Ovary (tissue), 9 donors: Measurements from ENCODE around the gene MLN. TPM values are rescaled to one million over a fixed set of nuclear protein-coding genes. Genes with fewer than 3 reads are reported as not detected.

Experiments used
- DNase-seq, 5 donors: peaks; one replicate each; pipeline ENCODE4 v3.0.0-alpha.2; 2019 to 2020
- H3K27ac ChIP-seq, 2 donors: fragments of 200-600 bp; one replicate each; pipeline versions ENCODE4 v1.5.1 to v1.8.0; 2019 to 2022
- H3K27me3 ChIP-seq: fragments of 200-600 bp; one replicate; pipeline ENCODE4 v1.8.0; 2022
- H3K36me3 ChIP-seq: fragments of 200-600 bp; sonication (generic); one replicate; pipeline ENCODE4 v1.5.1; 2019
- H3K4me1 ChIP-seq: one replicate; pipeline ENCODE4 v1.8.1; 2013; ENCODE audit warnings: mild to moderate bottlenecking, moderate library complexity; ENCODE audit not compliant: insufficient read depth
- H3K4me3 ChIP-seq: fragments of 200-600 bp; sonication (generic); one replicate; pipeline ENCODE4 v1.5.1; 2017
- H3K9me3 ChIP-seq, 2 donors: fragments of 200-600 bp in 1 of 2; sonication (generic) in 1 of 2; one replicate each; pipeline versions ENCODE4 v1.5.1 to v1.8.1; 2013 to 2019; ENCODE audit warnings: mild to moderate bottlenecking in 1 of 2, moderate library complexity in 1 of 2
- EP300 ChIP-seq: sonication (generic); formaldehyde crosslinking; IDR thresholded peaks from one replicate; pipeline ENCODE4 v1.6.1; 2017; ENCODE audit warnings: antibody characterized with exemption
- POLR2A ChIP-seq: fragments of 450-650 bp; IDR thresholded peaks from one replicate; pipeline ENCODE4 v1.6.1; 2017; ENCODE audit warnings: antibody characterized with exemption, mild to moderate bottlenecking, moderate library complexity
- WGBS, 3 donors: extraction: QIAGEN DNeasy Blood & Tissue Kit in 1 of 3; methylation state at CpG; one replicate each; pipeline versions ENCODE4 v1.1.5 to v1.1.7; 2013 to 2017; 5-methylcytosine and 5-hydroxymethylcytosine counted together
- intact Hi-C, 4 donors: fragments of 100-400 bp; cut with DNase I; formaldehyde crosslinking; loops; one replicate each; pipeline versions ENCODE4 v1.11.0 to v1.15.1; 2022 to 2023
- polyA plus RNA-seq, 2 donors: library from polyadenylated mRNA; stranded (reverse); fragments of 200-250 nt in 1 of 2; fragments of 350-450 nt in 1 of 2; fragmentation: Illumina TruSeq in 1 of 2; extraction: RNeasy Lipid Tissue Mini Kit (QIAGEN cat#74804) in 1 of 2; gene quantifications; one replicate each; pipeline ENCODE4 v1.2.3, GENCODE V29; 2013 to 2014
- total RNA-seq, 7 donors: library from RNA; depleted of rRNA in 2 of 7; stranded (reverse); fragments of >200 nt in 2 of 7; fragmentation: NEBNext Ultra II Directional in 3 of 7; extraction: Animal tissue kit (Norgen Biotek cat#: 25700) in 3 of 7; gene quantifications; one replicate each; pipeline versions ENCODE4 v1.1.0 to v1.2.4, GENCODE V29; 2016 to 2023
- TF ChIP-seq, protein P1 (sequence below), 3 donors: fragments of 450-650 bp in 2 of 3; fragments of 200-600 bp in 1 of 3; IDR thresholded peaks; one replicate each; pipeline versions ENCODE4 v1.5.1 to v1.8.0; 2016 to 2022; ENCODE audit warnings: antibody characterized with exemption in 3 of 3, mild to moderate bottlenecking in 1 of 3
- donor health status: DM: no; HTN: no; CAD: no; lungs with moderate emphysema.
- donor health status: DM: no; HTN: no; CAD: no.
- donor health status: Bipolar disorder and iron deficiency.
- donor health status: DM: yes; HTN: yes; CAD: no.
- donor health status: DM: no; HTN: no; CAD: no.
- donor health status: DM: yes; HTN: yes; CAD: no.

MLN gene
- total and polyA plus RNA-seq, 9 donors: not detected

DNA sequence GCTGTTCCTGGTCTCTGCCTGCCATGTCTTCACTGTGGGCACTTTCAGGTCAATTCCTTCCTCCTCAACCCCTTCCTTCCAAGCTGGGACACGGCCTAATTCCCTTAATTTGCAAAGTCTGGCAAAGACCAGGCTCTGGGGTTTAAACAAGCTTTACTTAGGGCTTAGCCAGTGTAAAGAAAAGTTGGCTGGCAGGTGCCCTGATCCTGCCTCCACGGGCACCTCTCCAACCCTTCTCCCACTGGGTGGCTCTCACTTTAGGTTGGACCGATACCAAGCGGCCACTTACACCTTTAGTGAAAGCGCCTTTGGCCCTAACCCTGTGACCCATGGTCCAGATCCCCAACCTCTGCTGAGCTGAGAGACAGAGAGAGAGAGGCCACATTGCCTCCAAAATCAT, 13.7 kb upstream of the MLN start:
- TF ChIP-seq POLR2A (no peak), EP300 (no peak)
- TF ChIP-seq, protein P1, sequence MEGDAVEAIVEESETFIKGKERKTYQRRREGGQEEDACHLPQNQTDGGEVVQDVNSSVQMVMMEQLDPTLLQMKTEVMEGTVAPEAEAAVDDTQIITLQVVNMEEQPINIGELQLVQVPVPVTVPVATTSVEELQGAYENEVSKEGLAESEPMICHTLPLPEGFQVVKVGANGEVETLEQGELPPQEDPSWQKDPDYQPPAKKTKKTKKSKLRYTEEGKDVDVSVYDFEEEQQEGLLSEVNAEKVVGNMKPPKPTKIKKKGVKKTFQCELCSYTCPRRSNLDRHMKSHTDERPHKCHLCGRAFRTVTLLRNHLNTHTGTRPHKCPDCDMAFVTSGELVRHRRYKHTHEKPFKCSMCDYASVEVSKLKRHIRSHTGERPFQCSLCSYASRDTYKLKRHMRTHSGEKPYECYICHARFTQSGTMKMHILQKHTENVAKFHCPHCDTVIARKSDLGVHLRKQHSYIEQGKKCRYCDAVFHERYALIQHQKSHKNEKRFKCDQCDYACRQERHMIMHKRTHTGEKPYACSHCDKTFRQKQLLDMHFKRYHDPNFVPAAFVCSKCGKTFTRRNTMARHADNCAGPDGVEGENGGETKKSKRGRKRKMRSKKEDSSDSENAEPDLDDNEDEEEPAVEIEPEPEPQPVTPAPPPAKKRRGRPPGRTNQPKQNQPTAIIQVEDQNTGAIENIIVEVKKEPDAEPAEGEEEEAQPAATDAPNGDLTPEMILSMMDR (IDR thresholded peaks at IDR 0.05): no peak
- 68 to 83% (median 75%) methylated on average over 5 of the region's 5 CpGs for WGBS, 3 donors

DNA sequence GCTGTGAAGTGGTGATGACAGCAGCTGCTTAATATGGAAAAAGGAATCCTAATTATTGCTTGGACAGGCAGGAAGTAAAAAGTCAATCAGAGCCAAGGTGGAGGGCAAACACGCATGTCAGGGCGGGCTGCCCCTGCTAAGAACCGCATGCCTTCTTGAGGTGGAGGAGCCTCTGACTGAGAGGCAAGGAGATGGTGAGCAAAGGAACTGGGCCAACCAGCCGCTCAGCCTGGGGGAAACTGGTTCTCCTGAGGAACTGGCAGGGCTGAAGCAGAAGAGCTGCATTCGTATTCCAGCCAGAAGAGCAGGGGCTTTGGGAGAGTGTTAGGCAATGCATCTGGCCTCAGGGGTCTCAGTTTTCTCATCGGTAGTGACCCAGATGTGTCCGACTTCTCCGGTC, 13.1 kb upstream of the MLN start:
- H3K4me3 ChIP-seq: no peak overlapping the region
- intact Hi-C loops: no loop called here
- no peak for TF ChIP-seq EP300
- TF ChIP-seq, protein P1 (IDR thresholded peaks at IDR 0.05): no peak
- TF ChIP-seq POLR2A: no peak
- 62 to 69% (median 64%) methylated on average over 8 of the region's 8 CpGs for WGBS, 3 donors
- no peak overlapping the region for H3K27ac ChIP-seq
- no peaks in the 10 kb centered on the region for H3K27me3 ChIP-seq
- H3K36me3 ChIP-seq: no peaks in the 10 kb centered on the region
- H3K9me3 ChIP-seq: no peaks in the 10 kb centered on the region
- no peaks in the 10 kb centered on the region for H3K4me1 ChIP-seq
- no peak for DNase-seq

More for the DNA sequence above, 13.7 kb upstream of the MLN start:
- no peaks in the 10 kb centered on the region for H3K9me3 ChIP-seq
- H3K4me1 ChIP-seq: no peaks in the 10 kb centered on the region
- intact Hi-C loops: no loop called here
- no peak overlapping the region for H3K27ac ChIP-seq
- DNase-seq: no peak
- no peak overlapping the region for H3K4me3 ChIP-seq
- H3K27me3 ChIP-seq: no peaks in the 10 kb centered on the region
- H3K36me3 ChIP-seq: no peaks in the 10 kb centered on the region

DNA sequence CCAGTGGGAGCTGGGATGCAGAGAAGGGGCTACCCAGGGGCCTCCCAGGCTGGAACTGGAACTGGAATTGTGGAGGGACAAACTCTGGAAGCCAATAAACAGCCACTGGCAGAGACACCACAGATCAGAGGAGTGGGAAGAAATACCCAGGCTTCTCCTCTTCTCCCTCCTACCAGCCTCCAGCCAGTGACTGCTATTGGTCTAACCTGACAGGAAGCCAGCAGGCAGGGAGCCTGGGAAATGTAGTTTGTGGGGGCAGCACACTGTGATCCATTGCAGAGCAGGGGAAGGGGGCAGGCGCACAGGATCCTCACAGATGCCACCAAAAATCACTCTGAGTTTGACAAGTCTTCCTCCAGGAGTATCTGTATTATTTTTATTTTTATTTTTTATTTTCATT, 12.1 kb upstream of the MLN start:
- TF ChIP-seq, protein P1 (IDR thresholded peaks at IDR 0.05): no peak
- Histone ChIP-seq H3K4me1 (no peaks in the 10 kb centered on the region), H3K36me3 (no peaks in the 10 kb centered on the region), H3K9me3 (no peaks in the 10 kb centered on the region), H3K27me3 (no peaks in the 10 kb centered on the region), H3K4me3 (no peak overlapping the region), H3K27ac (no peak overlapping the region)
- DNase-seq: no peak
- intact Hi-C loops: no loop called here
- 12 to 28% (median 20%) methylated on average over 1 of the region's 1 CpG for WGBS, 3 donors

DNA sequence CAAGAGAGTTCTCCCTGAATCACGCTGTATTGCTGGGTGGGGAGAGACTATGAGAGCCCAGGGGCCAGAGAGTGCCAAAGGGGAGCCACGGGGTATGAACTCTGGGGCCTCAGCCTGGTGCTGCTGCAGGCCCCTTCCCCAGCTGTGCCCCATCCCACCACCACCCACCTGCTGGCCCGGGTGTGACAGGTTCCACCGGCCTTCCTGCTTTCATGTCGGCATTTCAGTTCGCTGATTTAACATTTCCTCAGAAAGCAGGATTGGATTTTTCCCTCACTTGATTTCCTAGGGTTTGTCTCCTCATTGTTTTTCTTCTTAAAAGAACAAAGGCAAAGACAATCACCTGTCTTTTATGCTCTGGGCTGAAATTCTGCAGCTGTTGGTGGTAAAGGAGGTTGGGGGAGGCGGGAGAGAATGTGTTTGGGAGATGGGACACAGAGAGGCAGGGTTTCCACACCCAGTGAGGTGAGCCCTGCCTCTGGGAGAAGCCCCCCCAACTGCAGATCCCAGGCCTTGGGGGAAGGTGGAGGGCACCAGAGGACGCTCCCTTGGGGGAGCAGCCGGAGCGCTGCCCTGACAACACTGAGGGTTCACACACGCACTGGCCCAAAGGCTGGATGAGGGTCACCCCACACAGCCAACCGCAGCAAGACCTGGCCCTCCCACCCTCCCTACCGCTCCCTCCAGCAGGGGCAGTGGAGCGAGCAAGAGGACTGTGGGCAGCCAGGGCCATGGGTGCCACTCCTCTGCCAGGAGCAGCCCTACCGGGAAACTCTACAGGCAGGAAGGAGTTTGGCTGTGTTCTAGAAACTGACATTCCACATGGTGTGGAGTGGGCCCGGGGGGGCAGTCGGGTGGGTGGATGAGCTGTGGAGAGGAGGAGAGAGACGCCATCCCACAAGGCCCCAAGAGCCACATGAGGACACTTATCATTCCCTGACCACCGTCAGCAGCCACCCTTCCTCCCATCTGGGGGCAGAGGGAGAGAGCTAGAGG, 10.5 kb upstream of the MLN start:
- intact Hi-C loops: no loop called here
- Histone ChIP-seq H3K4me1 (no peaks in the 10 kb centered on the region), H3K36me3 (no peaks in the 10 kb centered on the region), H3K9me3 (no peaks in the 10 kb centered on the region), H3K4me3 (no peak overlapping the region), H3K27ac (no peak overlapping the region), H3K27me3 (no peaks in the 10 kb centered on the region)
- no peak for TF ChIP-seq EP300
- 65 to 67% (median 65%) methylated on average over 19 of the region's 19 CpGs for WGBS, 3 donors
- no peak for DNase-seq

DNA sequence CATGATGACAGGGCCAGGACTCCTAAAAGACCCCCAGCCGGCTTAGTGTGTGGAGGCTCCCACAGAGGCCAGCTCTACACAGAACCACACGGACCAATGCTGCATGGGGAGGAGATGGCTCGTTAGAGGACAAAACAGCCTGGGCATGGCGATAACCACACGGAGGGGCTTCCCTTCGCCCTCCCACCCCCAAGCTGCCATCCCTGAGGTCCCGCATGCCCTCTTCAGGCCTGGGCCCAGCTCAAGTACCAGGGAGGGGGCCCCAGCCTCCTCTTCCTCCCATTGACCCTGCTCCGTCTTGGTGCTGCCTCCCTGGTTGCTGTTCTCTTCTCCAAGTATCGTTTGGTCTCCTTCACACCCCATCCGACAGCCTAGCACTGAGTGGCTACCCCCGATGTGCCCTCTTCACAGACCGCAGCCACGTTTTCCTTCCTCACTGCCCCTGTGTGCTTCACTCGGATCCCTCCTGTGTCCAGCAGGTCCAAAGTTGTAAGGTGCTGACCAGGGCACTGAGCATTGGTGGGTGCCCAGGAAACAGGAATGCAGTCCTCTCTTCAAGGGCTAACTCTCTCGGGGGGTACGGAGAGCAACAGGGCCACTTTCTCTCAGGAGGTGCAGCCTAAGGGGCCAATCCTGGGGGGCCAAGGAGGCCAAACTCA, 9.6 kb upstream of the MLN start:
- Histone ChIP-seq H3K4me1 (no peaks in the 10 kb centered on the region), H3K27ac (no peak overlapping the region), H3K36me3 (no peaks in the 10 kb centered on the region), H3K4me3 (no peak overlapping the region), H3K9me3 (no peaks in the 10 kb centered on the region), H3K27me3 (no peaks in the 10 kb centered on the region)
- intact Hi-C loops: no loop called here
- TF ChIP-seq, protein P1 (IDR thresholded peaks at IDR 0.05): no peak
- TF ChIP-seq EP300 (no peak), POLR2A (no peak)
- WGBS, 3 donors: 58 to 68% (median 61%) methylated on average over 16 of the region's 16 CpGs
- no peak for DNase-seq
